ENCODE data around the gene NKPD1. TPM values are rescaled to one million over a fixed set of nuclear protein-coding genes. Genes with fewer than 3 reads are reported as not detected.

The NKPD1 gene
- total and polyA plus RNA-seq, 9 of the 15 experiments (the other 6 are each of a cell fraction or from before 2014, with no cell fraction given): 0.03 to 0.09 (median 0.04) TPM; not detected in 5

DNA sequence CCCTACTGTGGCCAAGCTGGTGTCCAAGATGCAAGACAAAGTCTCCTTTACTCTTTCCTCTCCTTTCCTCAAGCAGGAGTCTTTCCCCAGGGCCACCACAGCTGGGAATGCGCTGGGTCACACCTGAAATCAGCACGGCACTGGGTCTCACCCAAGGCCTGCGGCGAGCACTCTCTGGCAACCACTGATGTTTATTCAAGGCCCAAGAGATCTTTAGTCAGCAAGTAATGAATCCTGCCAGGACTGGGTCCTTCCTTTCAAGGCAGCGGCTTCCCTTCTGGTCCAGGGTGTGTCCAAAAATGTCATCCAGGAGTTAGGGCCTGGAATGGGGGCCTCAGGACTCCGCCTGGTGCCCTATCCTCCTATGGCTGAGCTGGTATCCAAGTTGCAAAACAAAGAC is 41.9 kb upstream of the NKPD1 start:
- peak overlapping the region in 1 of 2 experiments; percentile 17; a peak in 2 of 4 replicates for H3K9ac ChIP-seq (ENCODE audit: insufficient read depth in 1 of 2, low read depth in 2 of 2, low read length in 2 of 2)
- H3K4me2 ChIP-seq (ENCODE audit: insufficient read depth, low read length): no peak overlapping the region
- ChIA-PET POLR2A (no interaction called here), CTCF (ENCODE audit: low intra/inter-chr PET ratio) (no interaction called here)
- no peaks in the 10 kb centered on the region; a peak in 1 of 5 replicates for H3K4me1 ChIP-seq (replicated peaks in 1 of 2; ENCODE audit: control insufficient read depth in 2 of 2, insufficient read depth in 2 of 2, low read length in 2 of 2)
- H3K9me1 ChIP-seq (ENCODE audit: control insufficient read depth, insufficient read depth, low read length): no peaks in the 10 kb centered on the region
- no peak overlapping the region for H2AFZ ChIP-seq (ENCODE audit: low read depth, low read length)
- no TSS peak for BruUV-seq (replicated peaks)
- H3K27me3 ChIP-seq (ENCODE audit: control insufficient read depth in 2 of 2, insufficient read depth in 2 of 2, low read length in 2 of 2): peaks cover 0 to 5% of the 10 kb centered on the region in 2 experiments; a peak in 1 of 5 replicates
- no peaks in the 10 kb centered on the region for H3K79me2 ChIP-seq (ENCODE audit: control insufficient read depth, insufficient read depth, low read length)
- in situ Hi-C loops (cut with MboI) (loop anchor here (5.0 kb wide), 1 partner anchor 135 kb away; no protein-coding TSS in a partner anchor), intact Hi-C loops (cut with micrococcal nuclease) (no loop called here)
- TF ChIP-seq KLF10 (CRISPR knock-in tag; IDR thresholded peaks at IDR 0.05) (no peak), FOXM1 (IDR thresholded peaks at IDR 0.05; ENCODE audit: low read depth) (no peak), FOXM1 (CRISPR knock-in tag; IDR thresholded peaks at IDR 0.05; ENCODE audit: low read depth) (no peak), GATA2 (CRISPR knock-in tag; IDR thresholded peaks at IDR 0.05) (no peak), ZNF146 (CRISPR knock-in tag; IDR thresholded peaks at IDR 0.05; ENCODE audit: unreplicated experiment) (no peak), ELF1 (tag; IDR thresholded peaks at IDR 0.05) (no peak), ZBTB7A (IDR thresholded peaks at IDR 0.05; ENCODE audit: borderline replicate concordance, control insufficient read depth, low read depth, low read length) (no peak), NRF1 (conservative IDR thresholded peaks at IDR 0.05 in 1 of 2, IDR thresholded peaks at IDR 0.05 in 1 of 2) (no peak), BRD4 (IDR thresholded peaks at IDR 0.05) (no peak), LEF1 (IDR thresholded peaks at IDR 0.05) (no peak), HIVEP1 (CRISPR knock-in tag; IDR thresholded peaks at IDR 0.05) (no peak), HEY1 (CRISPR knock-in tag; IDR thresholded peaks at IDR 0.05; ENCODE audit: borderline replicate concordance) (no peak)
- TF ChIP-seq, protein P1, sequence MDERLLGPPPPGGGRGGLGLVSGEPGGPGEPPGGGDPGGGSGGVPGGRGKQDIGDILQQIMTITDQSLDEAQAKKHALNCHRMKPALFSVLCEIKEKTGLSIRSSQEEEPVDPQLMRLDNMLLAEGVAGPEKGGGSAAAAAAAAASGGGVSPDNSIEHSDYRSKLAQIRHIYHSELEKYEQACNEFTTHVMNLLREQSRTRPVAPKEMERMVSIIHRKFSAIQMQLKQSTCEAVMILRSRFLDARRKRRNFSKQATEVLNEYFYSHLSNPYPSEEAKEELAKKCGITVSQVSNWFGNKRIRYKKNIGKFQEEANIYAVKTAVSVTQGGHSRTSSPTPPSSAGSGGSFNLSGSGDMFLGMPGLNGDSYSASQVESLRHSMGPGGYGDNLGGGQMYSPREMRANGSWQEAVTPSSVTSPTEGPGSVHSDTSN (CRISPR knock-in tag; IDR thresholded peaks at IDR 0.05; ENCODE audit: low read depth): no peak
- TF ChIP-seq, protein P1 (tag; conservative IDR thresholded peaks at IDR 0.05; ENCODE audit: low read depth): no peak
- TF ChIP-seq, protein P2, sequence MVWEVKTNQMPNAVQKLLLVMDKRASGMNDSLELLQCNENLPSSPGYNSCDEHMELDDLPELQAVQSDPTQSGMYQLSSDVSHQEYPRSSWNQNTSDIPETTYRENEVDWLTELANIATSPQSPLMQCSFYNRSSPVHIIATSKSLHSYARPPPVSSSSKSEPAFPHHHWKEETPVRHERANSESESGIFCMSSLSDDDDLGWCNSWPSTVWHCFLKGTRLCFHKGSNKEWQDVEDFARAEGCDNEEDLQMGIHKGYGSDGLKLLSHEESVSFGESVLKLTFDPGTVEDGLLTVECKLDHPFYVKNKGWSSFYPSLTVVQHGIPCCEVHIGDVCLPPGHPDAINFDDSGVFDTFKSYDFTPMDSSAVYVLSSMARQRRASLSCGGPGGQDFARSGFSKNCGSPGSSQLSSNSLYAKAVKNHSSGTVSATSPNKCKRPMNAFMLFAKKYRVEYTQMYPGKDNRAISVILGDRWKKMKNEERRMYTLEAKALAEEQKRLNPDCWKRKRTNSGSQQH (CRISPR knock-in tag; IDR thresholded peaks at IDR 0.05): no peak
- WGBS (ENCODE audit: insufficient coverage, low coverage, missing lambda C conversion rate): 79% methylated on average over 5 of the region's 6 CpGs
- no peaks in the 10 kb centered on the region for H4K20me1 ChIP-seq (replicated peaks; ENCODE audit: control insufficient read depth, insufficient read depth, low read length)
- H3K36me3 ChIP-seq (ENCODE audit: control insufficient read depth, insufficient read depth, low read length): no peaks in the 10 kb centered on the region
- H3K4me3 ChIP-seq: no peak overlapping the region
- DNase-seq (ENCODE audit: extremely low read depth in 1 of 4, low spot score in 3 of 4): no peak
- H3K27ac ChIP-seq (ENCODE audit: extremely low read depth, low read depth, low read length): no peak overlapping the region
- no peaks in the 10 kb centered on the region for H3K9me3 ChIP-seq (replicated peaks; ENCODE audit: control insufficient read depth, insufficient read depth, low read depth, low read length)
- ATAC-seq: no peak
- no peak for FAIRE-seq

Measured in K562 (cell line).